ENCODE data around the gene TEX47.
A peak's percentile ranks its signal among the peaks of the same experiment; 100 is the strongest.

The TEX47 gene

DNA sequence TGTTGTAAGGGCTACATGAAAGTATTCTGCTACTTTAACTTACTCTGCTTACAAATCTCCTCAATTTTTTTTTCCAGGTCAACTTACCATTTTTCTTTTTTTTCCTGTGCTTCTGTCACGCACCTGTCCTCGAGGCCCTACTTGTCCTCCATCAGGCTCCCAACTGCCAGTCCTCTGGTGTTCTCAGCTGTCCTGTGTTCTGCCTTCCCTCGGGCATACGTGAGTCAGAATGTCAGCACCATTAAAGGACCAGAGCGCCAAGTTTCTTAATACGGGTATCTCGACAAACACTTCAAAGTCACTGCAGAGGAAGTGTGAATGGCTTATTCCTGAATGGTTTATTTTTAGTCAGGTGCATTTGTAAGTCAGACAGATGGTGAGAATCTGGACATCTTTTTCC is at the start of gene TEX47:
TSS of gene TEX47 (minus strand) at position 185 of the 400 bp plus-strand sequence. CDS start 795 bp downstream, outside the sequence.
- H3K27me3 ChIP-seq (ENCODE audit: insufficient read depth, low read depth): no peaks in the 10 kb centered on the region
- H3K36me3 ChIP-seq (ENCODE audit: insufficient read depth): no peaks in the 10 kb centered on the region
- no peak for TF ChIP-seq CTCF (conservative IDR thresholded peaks at IDR 0.05; ENCODE audit: low read depth, low read length)
- H3K4me3 ChIP-seq (IDR thresholded peaks at IDR 0.05; ENCODE audit: insufficient read depth, low read depth, low read length): no peak within 1 kb of the TSS
- H4K20me1 ChIP-seq (ENCODE audit: insufficient read depth): no peaks in the 10 kb centered on the region
- H3K79me2 ChIP-seq (ENCODE audit: insufficient read depth, low read depth): no peaks in the 10 kb centered on the region
- no peak within 1 kb of the TSS for H3K4me2 ChIP-seq
- no peaks in the 10 kb centered on the region for H3K4me1 ChIP-seq (ENCODE audit: low read depth, poor library complexity, severe bottlenecking)
- H3K9ac ChIP-seq: no peak within 1 kb of the TSS
- no peak within 1 kb of the TSS for H3K27ac ChIP-seq
- no peak within 1 kb of the TSS for H2AFZ ChIP-seq (ENCODE audit: low read depth)

GRCh38 chr7:88845091-88845490 is 49.6 kb upstream of the TEX47 start:
- no peaks in the 10 kb centered on the region for H4K20me1 ChIP-seq (ENCODE audit: insufficient read depth)
- H3K79me2 ChIP-seq (ENCODE audit: insufficient read depth, low read depth): no peaks in the 10 kb centered on the region
- no peaks in the 10 kb centered on the region for H3K36me3 ChIP-seq (ENCODE audit: insufficient read depth)
- no peaks in the 10 kb centered on the region for H3K4me1 ChIP-seq (ENCODE audit: low read depth, poor library complexity, severe bottlenecking)
- no peak for TF ChIP-seq CTCF (conservative IDR thresholded peaks at IDR 0.05; ENCODE audit: low read depth, low read length)
- H3K4me3 ChIP-seq (IDR thresholded peaks at IDR 0.05; ENCODE audit: insufficient read depth, low read depth, low read length): no peak overlapping the region
- no peak overlapping the region for H2AFZ ChIP-seq (ENCODE audit: low read depth)
- no peak overlapping the region for H3K4me2 ChIP-seq
- H3K27me3 ChIP-seq (ENCODE audit: insufficient read depth, low read depth): no peaks in the 10 kb centered on the region
- no peak overlapping the region for H3K9ac ChIP-seq
- H3K27ac ChIP-seq: no peak overlapping the region

DNA sequence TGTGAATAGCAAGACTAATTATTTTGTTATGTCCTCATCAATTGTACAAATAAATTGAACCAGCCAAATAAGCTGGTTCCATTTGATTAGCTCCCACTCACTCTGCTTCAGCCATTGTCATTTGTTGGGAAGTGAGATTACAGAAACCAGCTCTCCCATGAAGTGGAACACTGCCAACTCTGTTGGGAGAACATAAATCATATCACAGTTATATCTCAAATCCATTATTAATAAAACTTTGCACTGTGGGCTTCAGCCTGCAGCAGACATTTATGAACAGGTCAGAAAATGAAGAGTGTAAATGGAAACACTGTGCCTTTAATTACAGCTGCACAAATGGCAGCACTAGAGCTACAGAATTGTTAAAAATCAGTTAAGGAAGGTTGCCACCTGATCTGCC is 46.7 kb upstream of the TEX47 start:
- H3K27ac ChIP-seq: no peak overlapping the region
- H3K9ac ChIP-seq: no peak overlapping the region
- no peaks in the 10 kb centered on the region for H3K4me1 ChIP-seq (ENCODE audit: low read depth, poor library complexity, severe bottlenecking)
- H3K36me3 ChIP-seq (ENCODE audit: insufficient read depth): no peaks in the 10 kb centered on the region
- no peak for TF ChIP-seq CTCF (conservative IDR thresholded peaks at IDR 0.05; ENCODE audit: low read depth, low read length)
- H3K4me3 ChIP-seq (IDR thresholded peaks at IDR 0.05; ENCODE audit: insufficient read depth, low read depth, low read length): no peak overlapping the region
- no peak overlapping the region for H3K4me2 ChIP-seq
- no peak overlapping the region for H2AFZ ChIP-seq (ENCODE audit: low read depth)
- H4K20me1 ChIP-seq (ENCODE audit: insufficient read depth): no peaks in the 10 kb centered on the region
- no peaks in the 10 kb centered on the region for H3K79me2 ChIP-seq (ENCODE audit: insufficient read depth, low read depth)
- H3K27me3 ChIP-seq (ENCODE audit: insufficient read depth, low read depth): no peaks in the 10 kb centered on the region

DNA sequence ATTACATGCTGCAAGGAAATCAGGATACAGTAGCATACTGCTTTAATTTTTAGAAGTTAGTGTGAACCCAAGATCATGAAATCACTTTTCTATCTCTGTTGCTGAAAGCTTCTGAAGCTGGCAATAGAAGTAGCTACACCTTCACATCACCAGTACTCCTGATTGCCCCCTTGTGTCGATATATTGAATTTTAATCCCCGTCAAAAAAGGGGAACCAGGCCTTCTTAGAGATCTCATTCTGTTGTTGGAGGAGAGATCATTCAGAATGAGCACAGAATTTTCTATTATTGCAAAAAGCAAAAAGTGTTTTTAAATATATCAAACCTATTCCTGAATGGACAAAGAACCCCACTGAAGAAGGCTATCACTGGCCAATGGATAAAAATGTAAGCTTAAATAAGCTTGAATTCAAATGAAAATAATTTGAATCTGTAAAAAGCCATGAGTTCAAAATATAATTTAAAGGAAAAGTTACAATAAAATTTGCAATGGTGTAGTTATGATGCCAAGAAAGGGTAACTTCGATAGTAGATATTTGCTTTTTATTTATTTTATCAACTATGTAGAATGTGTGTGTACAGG is 39.7 kb upstream of the TEX47 start:
- Histone ChIP-seq H3K27me3 (ENCODE audit: insufficient read depth, low read depth) (no peaks in the 10 kb centered on the region), H3K4me3 (IDR thresholded peaks at IDR 0.05; ENCODE audit: insufficient read depth, low read depth, low read length) (no peak overlapping the region), H4K20me1 (ENCODE audit: insufficient read depth) (no peaks in the 10 kb centered on the region), H3K4me2 (no peak overlapping the region), H3K36me3 (ENCODE audit: insufficient read depth) (no peaks in the 10 kb centered on the region), H3K79me2 (ENCODE audit: insufficient read depth, low read depth) (no peaks in the 10 kb centered on the region), H3K4me1 (ENCODE audit: low read depth, poor library complexity, severe bottlenecking) (no peaks in the 10 kb centered on the region), H3K27ac (no peak overlapping the region), H2AFZ (ENCODE audit: low read depth) (no peak overlapping the region), H3K9ac (no peak overlapping the region)
- peak; percentile 52; the same call in 1 of the 2 replicates for TF ChIP-seq CTCF (conservative IDR thresholded peaks at IDR 0.05; ENCODE audit: low read depth, low read length)
